ENCODE data around the gene CKMT1A.
"Not testable (repeated sequence)": the region's sequence is repeated elsewhere in the genome, so short reads cannot be mapped to it uniquely, and the experiment has no call there.

CKMT1A gene

GRCh38 chr15:43693148-43694022, at the start of gene CKMT1A:
Gene CKMT1A, plus strand, starts transcription at chr15:43693859. Its CDS starts 192 bp downstream, at chr15:43694051.
- DNase-seq: not testable (repeated sequence)

DNA sequence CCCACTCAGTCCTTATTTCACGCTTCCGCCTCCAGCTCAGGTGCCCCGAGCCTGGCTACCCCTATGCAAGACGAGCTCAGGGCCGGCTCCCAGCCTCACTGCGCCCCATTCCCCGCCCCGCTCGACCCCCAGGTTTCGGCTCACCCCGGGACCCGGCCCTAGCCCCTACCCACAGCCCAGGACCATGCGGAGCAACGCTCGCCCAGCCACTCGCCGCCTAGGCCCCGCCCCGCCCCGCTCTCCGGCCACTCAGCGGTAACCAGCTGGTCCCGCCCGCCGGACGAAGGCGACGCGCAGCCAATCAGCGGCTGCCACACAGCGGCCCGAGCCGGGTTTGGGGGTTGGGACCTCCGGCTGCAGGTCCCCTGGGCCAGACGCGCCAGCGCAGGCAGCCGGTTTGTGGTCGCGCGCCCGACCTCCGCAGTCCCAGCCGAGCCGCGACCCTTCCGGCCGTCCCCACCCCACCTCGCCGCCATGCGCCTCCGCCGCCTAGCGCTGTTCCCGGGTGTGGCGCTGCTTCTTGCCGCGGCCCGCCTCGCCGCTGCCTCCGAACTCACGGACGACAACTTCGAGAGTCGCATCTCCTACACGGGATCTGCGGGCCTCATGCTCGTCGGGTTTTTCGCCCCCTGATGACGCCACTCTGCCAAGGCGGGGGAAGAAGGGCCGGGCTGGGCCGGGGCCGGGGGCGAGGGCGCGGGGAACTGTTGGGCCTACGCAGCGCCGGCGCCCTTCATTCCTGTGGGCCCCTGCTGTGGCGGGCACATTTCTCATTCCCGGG, 44.8 kb upstream of the CKMT1A start, which contains the start of gene CATSPER2:
Gene CATSPER2 (minus strand): TSS at position 196 of the 781 bp plus-strand sequence. CDS start 783 bp downstream, outside the sequence.
- no peak for DNase-seq

DNA sequence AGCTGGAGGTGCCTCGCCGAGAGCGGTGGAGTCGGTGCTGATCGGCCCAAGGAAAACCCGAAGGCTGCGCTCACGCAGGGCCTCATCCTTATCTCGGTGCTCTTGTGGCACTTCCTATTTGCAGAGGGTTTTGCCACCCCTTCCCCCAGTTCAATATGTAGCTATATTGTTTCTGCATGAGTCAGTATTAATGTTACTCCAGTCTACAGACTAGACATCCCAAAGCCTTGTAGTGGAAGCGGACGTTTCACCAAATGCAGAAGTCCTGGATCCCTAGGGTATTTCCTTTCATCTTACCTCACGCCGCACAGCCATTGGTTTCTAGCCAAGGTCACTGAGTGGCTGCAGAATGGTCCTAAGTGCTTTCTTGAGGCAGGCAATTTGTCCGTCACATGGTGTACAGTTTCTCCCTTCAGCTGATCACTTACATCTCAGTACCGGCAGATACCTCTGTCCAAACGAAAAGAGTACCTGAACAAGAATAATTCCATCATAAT, 44.2 kb upstream of the CKMT1A start:
- DNase-seq: not testable (repeated sequence)

DNA sequence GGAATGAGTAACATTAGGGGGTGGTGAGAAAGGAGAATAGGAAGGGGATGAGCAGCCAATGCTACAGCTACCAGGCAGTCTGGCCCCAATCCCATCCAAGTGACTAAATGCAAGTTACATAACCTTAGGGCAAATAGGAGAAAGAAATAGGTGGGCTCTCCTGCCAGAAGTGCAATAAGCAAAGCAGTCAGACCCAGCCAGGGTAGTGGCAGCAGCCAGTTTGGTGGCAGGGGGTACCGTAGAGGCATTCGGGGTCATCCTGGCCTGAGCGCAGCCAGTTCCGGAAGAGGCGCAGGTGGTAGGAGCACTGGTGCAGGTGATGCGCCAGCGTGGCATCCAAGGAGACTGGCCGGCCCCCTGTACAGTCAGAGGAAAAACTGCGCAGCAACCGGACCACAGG, 33.9 kb upstream of the CKMT1A start:
- DNase-seq: not testable (repeated sequence)

DNA sequence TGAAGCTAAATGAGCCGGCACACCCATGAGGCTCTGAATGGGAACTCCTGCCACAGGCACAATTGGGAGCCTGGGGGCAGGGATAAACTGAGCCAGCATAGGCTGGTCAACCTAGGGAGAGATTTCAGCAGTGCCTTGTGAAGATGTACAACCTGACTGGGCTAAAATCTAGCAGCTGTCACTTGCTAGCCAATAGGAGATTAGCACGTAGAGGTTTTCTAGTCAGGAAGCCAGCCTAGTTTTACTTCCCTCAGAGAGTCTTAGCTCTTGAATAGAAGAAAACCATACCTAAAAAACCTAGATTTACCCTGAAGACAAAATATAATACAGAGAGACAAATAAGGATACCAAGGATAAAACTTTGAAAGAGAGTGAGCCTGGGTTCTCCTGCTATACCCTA, 31.4 kb upstream of the CKMT1A start:
- not testable (repeated sequence) for DNase-seq

DNA sequence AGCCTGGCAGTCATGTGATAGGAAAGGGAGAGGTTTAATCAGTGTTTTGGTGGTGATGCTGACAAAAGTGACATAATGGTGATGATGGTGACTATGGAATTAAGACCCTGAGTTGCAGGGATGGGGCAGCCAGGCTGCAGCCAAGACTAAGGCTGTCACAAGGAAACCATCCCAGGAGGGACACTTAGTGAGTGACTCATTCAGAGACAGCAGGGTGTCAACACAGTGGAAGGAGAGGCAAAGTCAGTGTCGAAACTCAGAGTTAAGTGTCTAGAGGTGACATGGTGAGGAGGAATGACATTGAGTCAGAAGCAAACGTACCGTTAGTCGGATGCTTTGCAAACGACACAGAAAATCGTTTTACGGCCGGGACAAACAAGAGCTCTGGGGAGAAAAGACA, 30.3 kb upstream of the CKMT1A start:
- DNase-seq: not testable (repeated sequence)

GRCh38 chr15:43666177-43666576, 27.5 kb upstream of the CKMT1A start:
- not testable (repeated sequence) for DNase-seq

DNA sequence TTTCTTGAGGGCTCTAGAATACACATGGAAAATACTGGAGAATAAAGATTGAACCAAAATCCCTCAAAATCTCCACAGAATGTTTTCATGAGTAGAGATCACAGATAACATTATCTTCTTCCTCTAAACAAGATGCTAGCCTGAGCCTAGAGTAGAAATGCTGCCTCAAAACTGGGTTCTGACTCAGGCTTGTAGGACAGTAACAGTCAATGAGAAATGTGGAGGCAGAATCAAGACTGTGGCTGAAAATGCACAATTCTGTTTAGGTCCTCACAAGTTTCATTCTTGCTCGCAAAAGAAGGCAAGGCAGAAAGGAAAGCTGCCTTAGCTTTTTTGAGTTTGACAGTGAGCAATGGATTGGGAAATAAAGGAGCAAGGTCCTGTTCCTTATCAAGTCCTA, 19.5 kb upstream of the CKMT1A start:
- DNase-seq: not testable (repeated sequence)

GRCh38 chr15:43689604-43690301, 3.9 kb upstream of the CKMT1A start:
- not testable (repeated sequence) for DNase-seq

- DNase-seq: not testable (repeated sequence)
Measured at GRCh38 chr15:43692679-43693078, 980 bp upstream of the CKMT1A start.

GRCh38 chr15:43702174-43702573, 8.5 kb downstream of the CKMT1A start:
- DNase-seq: no peak

- DNase-seq: no peak
Measured at GRCh38 chr15:43702701-43703424, 9.2 kb downstream of the CKMT1A start.

- not testable (repeated sequence) for DNase-seq
Measured at GRCh38 chr15:43710431-43711131, 16.9 kb downstream of the CKMT1A start.

GRCh38 chr15:43723151-43723550, 29.5 kb downstream of the CKMT1A start:
- no peak for DNase-seq

DNA sequence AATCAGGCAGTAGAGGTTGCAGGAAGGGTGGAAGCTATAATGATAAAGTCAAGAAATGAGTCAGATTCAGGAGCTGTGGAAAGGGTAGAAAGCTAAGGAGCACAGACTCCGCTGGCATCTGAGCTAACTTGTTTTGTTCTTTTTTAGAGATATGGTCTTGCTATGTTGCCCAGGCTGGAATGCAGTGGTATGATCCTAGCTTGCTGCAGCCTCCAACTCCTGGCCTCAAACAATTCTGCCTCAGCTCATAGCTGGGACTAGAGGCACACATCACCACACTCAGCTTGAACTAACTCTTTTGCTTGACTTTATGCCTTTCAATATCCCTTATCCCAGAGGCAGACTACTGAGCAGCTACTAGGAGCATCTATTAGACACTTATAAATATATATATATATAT, 32.6 kb downstream of the CKMT1A start:
- not testable (repeated sequence) for DNase-seq

DNA sequence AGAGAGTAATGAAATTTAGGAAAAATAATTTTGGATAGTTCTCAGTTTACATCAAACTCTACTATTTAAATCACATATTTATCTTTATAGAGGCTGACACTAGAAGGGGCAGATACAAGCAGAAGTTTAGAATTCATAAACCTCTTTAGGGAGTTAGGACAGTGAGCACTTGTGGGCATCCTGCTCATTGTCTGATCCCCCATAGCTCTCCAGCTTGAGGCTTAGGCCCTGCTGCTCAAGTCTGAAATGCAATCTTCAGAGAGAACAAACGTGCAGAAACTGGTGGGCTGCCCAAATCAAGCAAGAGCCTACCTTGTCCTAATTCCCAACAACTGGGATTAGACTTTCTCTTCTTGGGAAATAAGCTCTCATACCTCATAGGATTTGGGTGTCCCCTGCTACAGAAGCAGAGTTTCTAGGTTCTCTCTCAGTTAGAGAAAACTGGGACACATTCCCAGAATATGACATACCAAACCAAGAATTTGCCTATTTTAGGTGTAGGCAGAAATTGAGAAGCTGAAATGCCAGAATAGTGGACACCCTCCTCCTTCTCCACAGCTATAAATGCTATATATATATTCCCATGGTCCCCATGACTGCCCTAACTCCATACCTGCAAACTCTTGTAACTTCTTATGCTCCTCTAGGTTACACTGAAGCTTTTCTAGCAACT, 34.5 kb downstream of the CKMT1A start:
- DNase-seq: not testable (repeated sequence)

- no peak for DNase-seq
Measured at GRCh38 chr15:43735416-43735815, 41.8 kb downstream of the CKMT1A start.

DNA sequence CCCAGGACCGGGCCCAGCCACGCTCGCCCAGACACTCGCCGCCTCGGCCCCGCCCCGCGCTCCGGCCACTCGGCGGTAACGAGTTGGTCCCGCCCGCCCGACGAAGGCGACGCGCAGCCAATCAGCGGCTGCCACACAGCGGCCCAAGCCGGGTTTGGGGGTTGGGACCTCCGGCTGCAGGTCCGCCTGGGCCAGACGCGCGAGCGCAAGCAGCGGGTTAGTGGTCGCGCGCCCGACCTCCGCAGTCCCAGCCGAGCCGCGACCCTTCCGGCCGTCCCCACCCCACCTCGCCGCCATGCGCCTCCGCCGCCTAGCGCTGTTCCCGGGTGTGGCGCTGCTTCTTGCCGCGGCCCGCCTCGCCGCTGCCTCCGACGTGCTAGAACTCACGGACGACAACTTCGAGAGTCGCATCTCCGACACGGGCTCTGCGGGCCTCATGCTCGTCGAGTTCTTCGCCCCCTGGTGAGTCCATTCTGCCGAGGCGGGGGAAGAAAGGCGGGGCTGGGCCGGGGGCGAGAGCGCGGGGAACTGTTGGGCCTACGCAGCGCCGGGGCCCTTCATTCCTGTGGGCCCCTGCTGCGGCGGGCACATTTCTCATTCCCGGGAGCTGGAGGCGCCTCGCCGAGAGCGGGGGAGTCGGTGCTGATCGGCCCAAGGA, 52.7 kb downstream of the CKMT1A start, which contains the start of gene PDIA3:
Gene PDIA3 (plus strand): TSS at position 194 of the 658 bp plus-strand sequence. CDS start 102 bp downstream, at position 296.
- peak; percentile 50 to 97 (median 90) for DNase-seq

DNA sequence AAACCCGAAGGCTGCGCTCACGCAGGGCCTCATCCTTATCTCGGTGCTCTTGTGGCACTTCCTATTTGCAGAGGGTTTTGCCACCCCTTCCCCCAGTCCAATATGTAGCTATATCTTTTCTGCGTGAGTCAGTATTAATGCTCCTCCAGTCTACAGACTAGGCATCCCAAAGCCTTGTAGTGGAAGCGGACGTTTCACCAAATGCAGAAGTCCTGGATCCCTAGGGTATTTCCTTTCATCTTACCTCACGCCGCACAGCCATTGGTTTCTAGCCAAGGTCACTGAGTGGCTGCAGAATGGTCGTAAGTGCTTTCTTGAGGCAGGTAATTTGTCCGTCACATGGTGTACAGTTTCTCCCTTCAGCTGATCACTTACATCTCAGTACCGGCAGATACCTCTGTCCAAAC, 53.2 kb downstream of the CKMT1A start:
- DNase-seq: peak in 1 of 51 donors; percentile 23

Data from hypothalamus (tissue), 51 donors.